ENCODE results near the gene HSFX3. TPM values are rescaled to one million over a fixed set of nuclear protein-coding genes. Genes with fewer than 3 reads are reported as not detected.

The HSFX3 gene
- total and polyA plus RNA-seq, 2 experiments from 2014 or later = not detected

DNA sequence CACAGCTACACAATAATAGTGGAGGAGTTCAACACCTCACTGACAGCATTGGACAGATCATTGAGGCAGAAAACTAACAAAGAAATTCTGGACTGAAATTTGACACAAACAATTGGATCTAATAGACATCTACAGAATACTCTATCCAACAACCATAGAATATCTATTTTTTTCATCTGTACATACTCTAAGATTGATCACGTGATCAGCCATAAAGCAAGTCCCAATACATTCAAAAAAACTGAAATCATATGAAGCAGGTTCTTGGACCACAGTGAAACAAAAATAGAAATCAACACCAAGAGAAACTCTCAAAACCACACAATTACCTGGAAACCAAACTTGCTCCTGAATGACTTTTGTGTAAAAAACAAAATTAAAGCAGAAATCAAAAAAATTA lies 32.4 kb downstream of the HSFX3 start (continued):
- TF ChIP-seq, protein P1, sequence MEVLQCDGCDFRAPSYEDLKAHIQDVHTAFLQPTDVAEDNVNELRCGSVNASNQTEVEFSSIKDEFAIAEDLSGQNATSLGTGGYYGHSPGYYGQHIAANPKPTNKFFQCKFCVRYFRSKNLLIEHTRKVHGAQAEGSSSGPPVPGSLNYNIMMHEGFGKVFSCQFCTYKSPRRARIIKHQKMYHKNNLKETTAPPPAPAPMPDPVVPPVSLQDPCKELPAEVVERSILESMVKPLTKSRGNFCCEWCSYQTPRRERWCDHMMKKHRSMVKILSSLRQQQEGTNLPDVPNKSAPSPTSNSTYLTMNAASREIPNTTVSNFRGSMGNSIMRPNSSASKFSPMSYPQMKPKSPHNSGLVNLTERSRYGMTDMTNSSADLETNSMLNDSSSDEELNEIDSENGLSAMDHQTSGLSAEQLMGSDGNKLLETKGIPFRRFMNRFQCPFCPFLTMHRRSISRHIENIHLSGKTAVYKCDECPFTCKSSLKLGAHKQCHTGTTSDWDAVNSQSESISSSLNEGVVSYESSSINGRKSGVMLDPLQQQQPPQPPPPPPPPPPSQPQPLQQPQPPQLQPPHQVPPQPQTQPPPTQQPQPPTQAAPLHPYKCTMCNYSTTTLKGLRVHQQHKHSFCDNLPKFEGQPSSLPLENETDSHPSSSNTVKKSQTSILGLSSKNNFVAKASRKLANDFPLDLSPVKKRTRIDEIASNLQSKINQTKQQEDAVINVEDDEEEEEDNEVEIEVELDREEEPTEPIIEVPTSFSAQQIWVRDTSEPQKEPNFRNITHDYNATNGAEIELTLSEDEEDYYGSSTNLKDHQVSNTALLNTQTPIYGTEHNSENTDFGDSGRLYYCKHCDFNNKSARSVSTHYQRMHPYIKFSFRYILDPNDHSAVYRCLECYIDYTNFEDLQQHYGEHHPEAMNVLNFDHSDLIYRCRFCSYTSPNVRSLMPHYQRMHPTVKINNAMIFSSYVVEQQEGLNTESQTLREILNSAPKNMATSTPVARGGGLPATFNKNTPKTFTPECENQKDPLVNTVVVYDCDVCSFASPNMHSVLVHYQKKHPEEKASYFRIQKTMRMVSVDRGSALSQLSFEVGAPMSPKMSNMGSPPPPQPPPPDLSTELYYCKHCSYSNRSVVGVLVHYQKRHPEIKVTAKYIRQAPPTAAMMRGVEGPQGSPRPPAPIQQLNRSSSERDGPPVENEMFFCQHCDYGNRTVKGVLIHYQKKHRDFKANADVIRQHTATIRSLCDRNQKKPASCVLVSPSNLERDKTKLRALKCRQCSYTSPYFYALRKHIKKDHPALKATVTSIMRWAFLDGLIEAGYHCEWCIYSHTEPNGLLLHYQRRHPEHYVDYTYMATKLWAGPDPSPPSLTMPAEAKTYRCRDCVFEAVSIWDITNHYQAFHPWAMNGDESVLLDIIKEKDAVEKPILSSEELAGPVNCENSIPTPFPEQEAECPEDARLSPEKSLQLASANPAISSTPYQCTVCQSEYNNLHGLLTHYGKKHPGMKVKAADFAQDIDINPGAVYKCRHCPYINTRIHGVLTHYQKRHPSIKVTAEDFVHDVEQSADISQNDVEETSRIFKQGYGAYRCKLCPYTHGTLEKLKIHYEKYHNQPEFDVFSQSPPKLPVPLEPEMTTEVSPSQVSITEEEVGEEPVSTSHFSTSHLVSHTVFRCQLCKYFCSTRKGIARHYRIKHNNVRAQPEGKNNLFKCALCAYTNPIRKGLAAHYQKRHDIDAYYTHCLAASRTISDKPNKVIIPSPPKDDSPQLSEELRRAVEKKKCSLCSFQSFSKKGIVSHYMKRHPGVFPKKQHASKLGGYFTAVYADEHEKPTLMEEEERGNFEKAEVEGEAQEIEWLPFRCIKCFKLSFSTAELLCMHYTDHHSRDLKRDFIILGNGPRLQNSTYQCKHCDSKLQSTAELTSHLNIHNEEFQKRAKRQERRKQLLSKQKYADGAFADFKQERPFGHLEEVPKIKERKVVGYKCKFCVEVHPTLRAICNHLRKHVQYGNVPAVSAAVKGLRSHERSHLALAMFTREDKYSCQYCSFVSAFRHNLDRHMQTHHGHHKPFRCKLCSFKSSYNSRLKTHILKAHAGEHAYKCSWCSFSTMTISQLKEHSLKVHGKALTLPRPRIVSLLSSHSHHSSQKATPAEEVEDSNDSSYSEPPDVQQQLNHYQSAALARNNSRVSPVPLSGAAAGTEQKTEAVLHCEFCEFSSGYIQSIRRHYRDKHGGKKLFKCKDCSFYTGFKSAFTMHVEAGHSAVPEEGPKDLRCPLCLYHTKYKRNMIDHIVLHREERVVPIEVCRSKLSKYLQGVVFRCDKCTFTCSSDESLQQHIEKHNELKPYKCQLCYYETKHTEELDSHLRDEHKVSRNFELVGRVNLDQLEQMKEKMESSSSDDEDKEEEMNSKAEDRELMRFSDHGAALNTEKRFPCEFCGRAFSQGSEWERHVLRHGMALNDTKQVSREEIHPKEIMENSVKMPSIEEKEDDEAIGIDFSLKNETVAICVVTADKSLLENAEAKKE (CRISPR knock-in tag; IDR thresholded peaks at IDR 0.05) = no peak
- TF ChIP-seq STAT1 (IDR thresholded peaks at IDR 0.05; ENCODE audit: unreplicated experiment) = no peak

DNA sequence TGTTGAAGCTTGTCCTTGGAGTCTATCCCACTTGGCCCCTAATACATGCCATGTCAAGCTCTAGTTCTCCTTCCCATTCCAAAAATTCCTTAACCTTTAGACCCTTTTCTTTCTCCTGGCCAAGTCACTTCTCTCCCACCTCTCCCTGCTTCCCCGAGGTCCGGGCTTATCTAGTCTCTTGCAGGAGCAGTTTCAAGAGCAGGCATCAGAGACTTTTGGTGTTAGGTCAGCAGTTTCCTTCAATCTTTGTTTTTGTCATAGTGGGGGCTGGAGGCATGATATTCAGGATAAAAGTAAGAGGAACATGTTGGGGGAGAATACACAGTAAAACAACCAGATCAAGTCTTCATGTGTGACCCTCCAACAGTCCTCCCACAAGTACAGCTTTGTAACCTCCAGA lies 33.1 kb downstream of the HSFX3 start:
- no peaks in the 10 kb centered on the region for H3K27me3 ChIP-seq (ENCODE audit: insufficient read depth)
- TF ChIP-seq, protein P2, sequence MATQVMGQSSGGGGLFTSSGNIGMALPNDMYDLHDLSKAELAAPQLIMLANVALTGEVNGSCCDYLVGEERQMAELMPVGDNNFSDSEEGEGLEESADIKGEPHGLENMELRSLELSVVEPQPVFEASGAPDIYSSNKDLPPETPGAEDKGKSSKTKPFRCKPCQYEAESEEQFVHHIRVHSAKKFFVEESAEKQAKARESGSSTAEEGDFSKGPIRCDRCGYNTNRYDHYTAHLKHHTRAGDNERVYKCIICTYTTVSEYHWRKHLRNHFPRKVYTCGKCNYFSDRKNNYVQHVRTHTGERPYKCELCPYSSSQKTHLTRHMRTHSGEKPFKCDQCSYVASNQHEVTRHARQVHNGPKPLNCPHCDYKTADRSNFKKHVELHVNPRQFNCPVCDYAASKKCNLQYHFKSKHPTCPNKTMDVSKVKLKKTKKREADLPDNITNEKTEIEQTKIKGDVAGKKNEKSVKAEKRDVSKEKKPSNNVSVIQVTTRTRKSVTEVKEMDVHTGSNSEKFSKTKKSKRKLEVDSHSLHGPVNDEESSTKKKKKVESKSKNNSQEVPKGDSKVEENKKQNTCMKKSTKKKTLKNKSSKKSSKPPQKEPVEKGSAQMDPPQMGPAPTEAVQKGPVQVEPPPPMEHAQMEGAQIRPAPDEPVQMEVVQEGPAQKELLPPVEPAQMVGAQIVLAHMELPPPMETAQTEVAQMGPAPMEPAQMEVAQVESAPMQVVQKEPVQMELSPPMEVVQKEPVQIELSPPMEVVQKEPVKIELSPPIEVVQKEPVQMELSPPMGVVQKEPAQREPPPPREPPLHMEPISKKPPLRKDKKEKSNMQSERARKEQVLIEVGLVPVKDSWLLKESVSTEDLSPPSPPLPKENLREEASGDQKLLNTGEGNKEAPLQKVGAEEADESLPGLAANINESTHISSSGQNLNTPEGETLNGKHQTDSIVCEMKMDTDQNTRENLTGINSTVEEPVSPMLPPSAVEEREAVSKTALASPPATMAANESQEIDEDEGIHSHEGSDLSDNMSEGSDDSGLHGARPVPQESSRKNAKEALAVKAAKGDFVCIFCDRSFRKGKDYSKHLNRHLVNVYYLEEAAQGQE (IDR thresholded peaks at IDR 0.05; ENCODE audit: unreplicated experiment) = no peak
- no peak for TF ChIP-seq NANOG (IDR thresholded peaks at IDR 0.05; ENCODE audit: borderline replicate concordance)
- TF ChIP-seq, protein P3, sequence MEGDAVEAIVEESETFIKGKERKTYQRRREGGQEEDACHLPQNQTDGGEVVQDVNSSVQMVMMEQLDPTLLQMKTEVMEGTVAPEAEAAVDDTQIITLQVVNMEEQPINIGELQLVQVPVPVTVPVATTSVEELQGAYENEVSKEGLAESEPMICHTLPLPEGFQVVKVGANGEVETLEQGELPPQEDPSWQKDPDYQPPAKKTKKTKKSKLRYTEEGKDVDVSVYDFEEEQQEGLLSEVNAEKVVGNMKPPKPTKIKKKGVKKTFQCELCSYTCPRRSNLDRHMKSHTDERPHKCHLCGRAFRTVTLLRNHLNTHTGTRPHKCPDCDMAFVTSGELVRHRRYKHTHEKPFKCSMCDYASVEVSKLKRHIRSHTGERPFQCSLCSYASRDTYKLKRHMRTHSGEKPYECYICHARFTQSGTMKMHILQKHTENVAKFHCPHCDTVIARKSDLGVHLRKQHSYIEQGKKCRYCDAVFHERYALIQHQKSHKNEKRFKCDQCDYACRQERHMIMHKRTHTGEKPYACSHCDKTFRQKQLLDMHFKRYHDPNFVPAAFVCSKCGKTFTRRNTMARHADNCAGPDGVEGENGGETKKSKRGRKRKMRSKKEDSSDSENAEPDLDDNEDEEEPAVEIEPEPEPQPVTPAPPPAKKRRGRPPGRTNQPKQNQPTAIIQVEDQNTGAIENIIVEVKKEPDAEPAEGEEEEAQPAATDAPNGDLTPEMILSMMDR (conservative IDR thresholded peaks at IDR 0.05; ENCODE audit: low read depth in 2 of 2) = no peak

More for the DNA sequence above, 33.1 kb downstream of the HSFX3 start:
- Histone ChIP-seq H3F3A (replicated peaks; ENCODE audit: low read depth) (no peaks in the 10 kb centered on the region), H3K79me2 (replicated peaks; ENCODE audit: insufficient read depth) (no peaks in the 10 kb centered on the region), H3K27ac (ENCODE audit: low read depth) (no peak overlapping the region), H3K4me1 (ENCODE audit: insufficient read depth) (no peaks in the 10 kb centered on the region), H2AFZ (no peak overlapping the region), H3K4me3 (no peak overlapping the region), H4K20me1 (replicated peaks; ENCODE audit: insufficient read depth) (no peaks in the 10 kb centered on the region), H3K36me3 (ENCODE audit: insufficient read depth) (no peaks in the 10 kb centered on the region), H3K4me2 (no peak overlapping the region), H3K9me2 (ENCODE audit: insufficient read depth) (no peaks in the 10 kb centered on the region)
- no peak for DNase-seq (ENCODE audit: low spot score)
- no peak overlapping the region for H3K27ac Mint-ChIP-seq
- H3K27me3 Mint-ChIP-seq (ENCODE audit: insufficient read depth, low read depth, poor library complexity) = peaks cover 2% of the 10 kb centered on the region
- H3K4me3 Mint-ChIP-seq = no peak overlapping the region
- H3K9me3 Mint-ChIP-seq = no peaks in the 10 kb centered on the region
- H3K36me3 Mint-ChIP-seq (ENCODE audit: low read depth) = no peaks in the 10 kb centered on the region
- peaks cover 2% of the 10 kb centered on the region; the same call in 2 of the 3 replicates for H3K4me1 Mint-ChIP-seq
- ATAC-seq = no peak
